ENCODE results near the gene TEX52. TPM values are rescaled to one million over a fixed set of nuclear protein-coding genes. Genes with fewer than 3 reads are reported as not detected.

The TEX52 gene
- total and polyA plus RNA-seq, 10 of the 15 experiments (the other 5 are each of a cell fraction or from before 2014, with no cell fraction given), result 0.23 TPM; not detected in 9

- SMC1A ChIA-PET (ENCODE audit: uncharacterized antibody, unreplicated experiment), result no interaction called here
- no peaks in the 10 kb centered on the region for H3K9me3 ChIP-seq (replicated peaks; ENCODE audit: control insufficient read depth, insufficient read depth, low read length)
- H3K79me2 ChIP-seq (ENCODE audit: control insufficient read depth, insufficient read depth, low read length), result no peaks in the 10 kb centered on the region
- 98% methylated on average over 15 of the region's 15 CpGs for WGBS (ENCODE audit: insufficient coverage, insufficient replicate concordance, low lambda C conversion rate, missing lambda C conversion rate)
- intact Hi-C loops (cut with micrococcal nuclease; ENCODE audit: unreplicated experiment) (no loop called here), in situ Hi-C loops (cut with MboI) (no loop called here)
- H3K4me1 ChIP-seq (ENCODE audit: control insufficient read depth, insufficient read depth, low read length), result no peaks in the 10 kb centered on the region
- no peak overlapping the region for H2AFZ ChIP-seq (ENCODE audit: control insufficient read depth, low read depth, low read length)
- no peak for ATAC-seq
- no peak overlapping the region for H3K4me3 ChIP-seq
- DNase-seq (ENCODE audit: low read depth, low spot score), result no peak
- CTCF ChIA-PET, result interaction anchor here (0.6 to 0.8 kb wide), 3 partner anchors 23 to 1218 kb away, joined by 3 to 4 read pairs (median 3); no protein-coding TSS in a partner anchor
- peaks cover 3 to 16% of the 10 kb centered on the region in 2 experiments for H3K36me3 ChIP-seq (ENCODE audit: control insufficient read depth in 2 of 2, insufficient read depth in 2 of 2, low read length in 1 of 2)
- BruUV-seq (replicated peaks), result no TSS peak
- no peaks in the 10 kb centered on the region for H4K20me1 ChIP-seq (ENCODE audit: control insufficient read depth, insufficient read depth)
- FAIRE-seq, result no peak
- H3K27me3 ChIP-seq (replicated peaks in 1 of 2; ENCODE audit: control insufficient read depth in 2 of 2, insufficient read depth in 2 of 2, low read length in 1 of 2), result no peaks in the 10 kb centered on the region
- H3K9ac ChIP-seq (ENCODE audit: control insufficient read depth, insufficient read depth, low read length), result no peak overlapping the region
- POLR2A ChIA-PET, result no interaction called here
- H3K27ac ChIP-seq (ENCODE audit: control insufficient read depth, insufficient read depth), result no peak overlapping the region
- H3K4me2 ChIP-seq (ENCODE audit: control insufficient read depth, insufficient read depth), result no peak overlapping the region
- RAD21 ChIA-PET (ENCODE audit: unreplicated experiment), result no interaction called here
- TF ChIP-seq IRF3 (IDR thresholded peaks at IDR 0.05) (no peak), MXI1 (IDR thresholded peaks at IDR 0.05; ENCODE audit: low read depth, low read length) (no peak), E2F4 (IDR thresholded peaks at IDR 0.05; ENCODE audit: low read depth, low read length) (no peak), MEF2A (IDR thresholded peaks at IDR 0.05; ENCODE audit: insufficient read depth, low read depth, low read length) (no peak), ZBTB4 (CRISPR knock-in tag; IDR thresholded peaks at IDR 0.05) (no peak), ZSCAN29 (IDR thresholded peaks at IDR 0.05) (no peak), ZNF622 (IDR thresholded peaks at IDR 0.05) (no peak), RAD51 (IDR thresholded peaks at IDR 0.05) (no peak), SIN3A (IDR thresholded peaks at IDR 0.05; ENCODE audit: low read depth, low read length) (no peak), YY1 (IDR thresholded peaks at IDR 0.05; ENCODE audit: low read depth, low read length) (no peak), SUZ12 (IDR thresholded peaks at IDR 0.05; ENCODE audit: unreplicated experiment) (no peak)
- TF ChIP-seq, protein P1, sequence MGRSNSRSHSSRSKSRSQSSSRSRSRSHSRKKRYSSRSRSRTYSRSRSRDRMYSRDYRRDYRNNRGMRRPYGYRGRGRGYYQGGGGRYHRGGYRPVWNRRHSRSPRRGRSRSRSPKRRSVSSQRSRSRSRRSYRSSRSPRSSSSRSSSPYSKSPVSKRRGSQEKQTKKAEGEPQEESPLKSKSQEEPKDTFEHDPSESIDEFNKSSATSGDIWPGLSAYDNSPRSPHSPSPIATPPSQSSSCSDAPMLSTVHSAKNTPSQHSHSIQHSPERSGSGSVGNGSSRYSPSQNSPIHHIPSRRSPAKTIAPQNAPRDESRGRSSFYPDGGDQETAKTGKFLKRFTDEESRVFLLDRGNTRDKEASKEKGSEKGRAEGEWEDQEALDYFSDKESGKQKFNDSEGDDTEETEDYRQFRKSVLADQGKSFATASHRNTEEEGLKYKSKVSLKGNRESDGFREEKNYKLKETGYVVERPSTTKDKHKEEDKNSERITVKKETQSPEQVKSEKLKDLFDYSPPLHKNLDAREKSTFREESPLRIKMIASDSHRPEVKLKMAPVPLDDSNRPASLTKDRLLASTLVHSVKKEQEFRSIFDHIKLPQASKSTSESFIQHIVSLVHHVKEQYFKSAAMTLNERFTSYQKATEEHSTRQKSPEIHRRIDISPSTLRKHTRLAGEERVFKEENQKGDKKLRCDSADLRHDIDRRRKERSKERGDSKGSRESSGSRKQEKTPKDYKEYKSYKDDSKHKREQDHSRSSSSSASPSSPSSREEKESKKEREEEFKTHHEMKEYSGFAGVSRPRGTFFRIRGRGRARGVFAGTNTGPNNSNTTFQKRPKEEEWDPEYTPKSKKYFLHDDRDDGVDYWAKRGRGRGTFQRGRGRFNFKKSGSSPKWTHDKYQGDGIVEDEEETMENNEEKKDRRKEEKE (IDR thresholded peaks at IDR 0.05), result no peak
Measured at GRCh38 chr12:2819810-2820209, 37.0 kb downstream of the TEX52 start.
